GM12878 (cell line): ENCODE measurements around the gene DSTYK.

Source experiments
- EGR1 ChIP-seq, 2 experiments: IDR thresholded peaks; 1 replicate in 1 of 2; 2 replicates in 1 of 2; pipeline ENCODE4 v1.6.1; 2011 to 2012; ENCODE audit warnings: low read depth in 2 of 2, low read length in 2 of 2, borderline replicate concordance in 1 of 2, mild to moderate bottlenecking in 1 of 2, moderate library complexity in 1 of 2
- KLF5 ChIP-seq: fragments of 450-650 bp; IDR thresholded peaks from 2 replicates; pipeline ENCODE4 v1.6.1; 2014; ENCODE audit warnings: mild to moderate bottlenecking; ENCODE audit not compliant: partially characterized antibody
- MXI1 ChIP-seq: fragments of 150-350 bp; IDR thresholded peaks from 2 replicates; pipeline ENCODE4 v1.6.1; 2011; ENCODE audit warnings: low read depth, mild to moderate bottlenecking, inconsistent platforms, low read length, improper control_type of control experiment
- TAF1 ChIP-seq: IDR thresholded peaks from 2 replicates; pipeline ENCODE4 v1.6.1; 2011; ENCODE audit warnings: mild to moderate bottlenecking, low read depth, low read length, borderline replicate concordance
- TF ChIP-seq, protein P1 (sequence below): fragments of 450-650 bp; IDR thresholded peaks from 2 replicates; pipeline ENCODE4 v1.6.1; 2016; ENCODE audit warnings: mild to moderate bottlenecking, moderate library complexity, borderline replicate concordance

DNA sequence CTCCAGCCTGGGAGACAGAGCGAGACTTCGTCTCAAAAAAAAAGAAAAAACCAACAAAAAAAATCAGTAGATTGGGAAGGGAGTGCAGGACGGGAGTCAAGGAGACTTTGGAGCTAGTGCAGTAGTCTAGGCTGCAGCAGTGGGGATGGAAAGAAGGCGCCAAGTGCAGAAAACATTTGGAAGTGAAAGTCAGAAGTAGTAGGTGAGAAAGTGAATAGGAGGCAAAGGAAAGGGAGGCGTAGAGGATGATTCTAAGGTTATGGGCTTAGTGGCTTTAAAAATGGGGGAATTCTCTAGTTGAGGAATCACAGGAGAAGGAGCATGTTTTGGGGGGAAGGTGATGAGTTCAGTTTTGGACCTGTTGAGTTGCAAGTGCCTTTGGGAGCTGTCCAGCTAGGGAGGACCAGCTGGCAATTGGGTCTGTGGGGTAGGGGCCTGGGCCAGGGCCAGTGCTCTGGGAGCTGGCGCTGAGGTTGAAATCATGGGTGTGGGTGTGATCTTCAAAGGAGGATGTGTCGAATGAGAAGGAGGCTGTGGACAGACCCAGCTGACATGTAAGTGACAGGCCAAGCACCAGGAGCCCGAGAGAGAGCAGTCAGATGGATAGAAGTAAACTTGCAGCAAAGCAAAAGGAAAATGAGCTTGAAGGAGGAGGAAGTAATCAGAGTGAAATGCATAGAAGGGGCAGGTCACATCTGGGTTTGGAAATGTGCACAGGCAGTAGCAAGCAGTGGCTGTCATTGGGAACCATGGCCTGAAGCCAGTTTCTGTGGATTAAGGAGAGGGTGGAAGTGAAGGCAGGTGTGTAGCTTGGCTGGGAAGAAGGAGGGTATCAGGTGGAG, 32.1 kb upstream of the DSTYK start:
- TF ChIP-seq EGR1 (IDR thresholded peaks at IDR 0.05; ENCODE audit: borderline replicate concordance in 1 of 2, low read depth in 2 of 2, low read length in 2 of 2) (no peak), KLF5 (no peak), TAF1 (no peak), MXI1 (no peak)
- TF ChIP-seq, protein P1, sequence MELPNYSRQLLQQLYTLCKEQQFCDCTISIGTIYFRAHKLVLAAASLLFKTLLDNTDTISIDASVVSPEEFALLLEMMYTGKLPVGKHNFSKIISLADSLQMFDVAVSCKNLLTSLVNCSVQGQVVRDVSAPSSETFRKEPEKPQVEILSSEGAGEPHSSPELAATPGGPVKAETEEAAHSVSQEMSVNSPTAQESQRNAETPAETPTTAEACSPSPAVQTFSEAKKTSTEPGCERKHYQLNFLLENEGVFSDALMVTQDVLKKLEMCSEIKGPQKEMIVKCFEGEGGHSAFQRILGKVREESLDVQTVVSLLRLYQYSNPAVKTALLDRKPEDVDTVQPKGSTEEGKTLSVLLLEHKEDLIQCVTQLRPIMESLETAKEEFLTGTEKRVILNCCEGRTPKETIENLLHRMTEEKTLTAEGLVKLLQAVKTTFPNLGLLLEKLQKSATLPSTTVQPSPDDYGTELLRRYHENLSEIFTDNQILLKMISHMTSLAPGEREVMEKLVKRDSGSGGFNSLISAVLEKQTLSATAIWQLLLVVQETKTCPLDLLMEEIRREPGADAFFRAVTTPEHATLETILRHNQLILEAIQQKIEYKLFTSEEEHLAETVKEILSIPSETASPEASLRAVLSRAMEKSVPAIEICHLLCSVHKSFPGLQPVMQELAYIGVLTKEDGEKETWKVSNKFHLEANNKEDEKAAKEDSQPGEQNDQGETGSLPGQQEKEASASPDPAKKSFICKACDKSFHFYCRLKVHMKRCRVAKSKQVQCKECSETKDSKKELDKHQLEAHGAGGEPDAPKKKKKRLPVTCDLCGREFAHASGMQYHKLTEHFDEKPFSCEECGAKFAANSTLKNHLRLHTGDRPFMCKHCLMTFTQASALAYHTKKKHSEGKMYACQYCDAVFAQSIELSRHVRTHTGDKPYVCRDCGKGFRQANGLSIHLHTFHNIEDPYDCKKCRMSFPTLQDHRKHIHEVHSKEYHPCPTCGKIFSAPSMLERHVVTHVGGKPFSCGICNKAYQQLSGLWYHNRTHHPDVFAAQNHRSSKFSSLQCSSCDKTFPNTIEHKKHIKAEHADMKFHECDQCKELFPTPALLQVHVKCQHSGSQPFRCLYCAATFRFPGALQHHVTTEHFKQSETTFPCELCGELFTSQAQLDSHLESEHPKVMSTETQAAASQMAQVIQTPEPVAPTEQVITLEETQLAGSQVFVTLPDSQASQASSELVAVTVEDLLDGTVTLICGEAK = no peak
